Fibroblast of pulmonary artery (primary cell): ENCODE measurements around the gene KIAA0753.

ENCODE experiments used
- DNase-seq: peaks from one replicate; pipeline ENCODE4 v3.0.0-alpha.2; 2010; ENCODE audit warnings: low read depth
- H3K4me3 ChIP-seq: replicated peaks from 2 replicates; pipeline ENCODE4 v1.5.1; 2011; ENCODE audit warnings: low read depth, mild to moderate bottlenecking, control low read depth, low read length, moderate library complexity
- TF ChIP-seq, protein P1 (sequence below): IDR thresholded peaks from 2 replicates; pipeline ENCODE4 v1.5.1; 2011; ENCODE audit warnings: mild to moderate bottlenecking, control low read depth, low read length, inconsistent platforms; ENCODE audit errors: missing control alignments

The KIAA0753 gene

DNA sequence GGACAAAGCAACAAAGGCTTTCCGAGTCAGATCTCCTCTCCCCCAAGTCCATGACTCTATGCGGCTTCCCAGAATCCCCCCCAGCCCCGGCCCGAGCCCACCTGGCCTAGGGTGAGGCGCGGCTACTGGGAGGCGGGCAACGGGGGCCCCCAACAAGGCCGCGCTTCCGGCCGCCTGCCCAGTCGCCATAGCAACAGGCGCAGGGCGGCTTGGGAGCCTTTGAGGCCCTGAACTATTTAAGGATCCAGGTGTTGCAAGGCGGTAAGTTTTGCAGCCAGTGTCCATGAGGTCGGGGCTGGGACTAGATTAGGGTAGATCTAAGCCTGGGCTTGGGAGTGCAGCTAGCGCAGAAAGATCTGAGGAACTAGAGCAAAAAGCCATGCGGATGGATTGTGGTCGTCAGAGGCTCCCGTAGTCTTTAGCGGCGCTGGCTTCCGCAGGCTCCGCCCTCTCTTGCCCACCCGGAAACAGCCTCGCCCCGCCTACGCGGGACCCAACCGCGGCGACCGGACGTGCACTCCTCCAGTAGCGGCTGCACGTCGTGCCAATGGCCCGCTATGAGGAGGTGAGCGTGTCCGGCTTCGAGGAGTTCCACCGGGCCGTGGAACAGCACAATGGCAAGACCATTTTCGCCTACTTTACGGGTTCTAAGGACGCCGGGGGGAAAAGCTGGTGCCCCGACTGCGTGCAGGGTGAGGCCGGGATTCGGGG is at the start of gene KIAA0753, which contains the start of gene TXNDC17:
KIAA0753 (minus strand) TSS at position 176 of the 711 bp plus-strand sequence. CDS start 5,608 bp downstream, outside the sequence.
TXNDC17 (plus strand) TSS at position 525 of the 711 bp plus-strand sequence; CDS start at position 548, 23 bp downstream.
- peak within 1 kb of the TSS; percentile 96 for H3K4me3 ChIP-seq
- TF ChIP-seq, protein P1, sequence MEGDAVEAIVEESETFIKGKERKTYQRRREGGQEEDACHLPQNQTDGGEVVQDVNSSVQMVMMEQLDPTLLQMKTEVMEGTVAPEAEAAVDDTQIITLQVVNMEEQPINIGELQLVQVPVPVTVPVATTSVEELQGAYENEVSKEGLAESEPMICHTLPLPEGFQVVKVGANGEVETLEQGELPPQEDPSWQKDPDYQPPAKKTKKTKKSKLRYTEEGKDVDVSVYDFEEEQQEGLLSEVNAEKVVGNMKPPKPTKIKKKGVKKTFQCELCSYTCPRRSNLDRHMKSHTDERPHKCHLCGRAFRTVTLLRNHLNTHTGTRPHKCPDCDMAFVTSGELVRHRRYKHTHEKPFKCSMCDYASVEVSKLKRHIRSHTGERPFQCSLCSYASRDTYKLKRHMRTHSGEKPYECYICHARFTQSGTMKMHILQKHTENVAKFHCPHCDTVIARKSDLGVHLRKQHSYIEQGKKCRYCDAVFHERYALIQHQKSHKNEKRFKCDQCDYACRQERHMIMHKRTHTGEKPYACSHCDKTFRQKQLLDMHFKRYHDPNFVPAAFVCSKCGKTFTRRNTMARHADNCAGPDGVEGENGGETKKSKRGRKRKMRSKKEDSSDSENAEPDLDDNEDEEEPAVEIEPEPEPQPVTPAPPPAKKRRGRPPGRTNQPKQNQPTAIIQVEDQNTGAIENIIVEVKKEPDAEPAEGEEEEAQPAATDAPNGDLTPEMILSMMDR: no peak
- peak; percentile 93 for DNase-seq

DNA sequence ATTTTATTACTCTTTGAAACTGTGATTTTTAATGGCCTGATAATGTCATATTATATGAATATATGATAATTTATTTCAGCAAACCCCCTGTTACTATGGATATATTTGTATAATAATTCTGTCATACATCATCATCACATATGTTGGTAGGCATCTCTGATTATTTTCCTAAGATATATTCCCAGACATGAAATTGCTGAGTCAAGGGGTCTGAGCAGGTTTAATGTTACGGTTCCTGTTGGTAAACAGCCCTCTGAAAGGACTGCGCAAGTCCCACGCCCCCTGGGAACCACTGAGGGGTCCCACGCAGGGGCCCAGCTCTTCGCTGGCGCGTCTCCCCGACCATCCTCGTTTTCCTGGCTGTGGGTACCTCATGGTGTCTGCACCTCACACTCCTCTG is 48.4 kb upstream of the KIAA0753 start:
- H3K4me3 ChIP-seq: no peak overlapping the region
- TF ChIP-seq, protein P1: no peak
- no peak for DNase-seq

DNA sequence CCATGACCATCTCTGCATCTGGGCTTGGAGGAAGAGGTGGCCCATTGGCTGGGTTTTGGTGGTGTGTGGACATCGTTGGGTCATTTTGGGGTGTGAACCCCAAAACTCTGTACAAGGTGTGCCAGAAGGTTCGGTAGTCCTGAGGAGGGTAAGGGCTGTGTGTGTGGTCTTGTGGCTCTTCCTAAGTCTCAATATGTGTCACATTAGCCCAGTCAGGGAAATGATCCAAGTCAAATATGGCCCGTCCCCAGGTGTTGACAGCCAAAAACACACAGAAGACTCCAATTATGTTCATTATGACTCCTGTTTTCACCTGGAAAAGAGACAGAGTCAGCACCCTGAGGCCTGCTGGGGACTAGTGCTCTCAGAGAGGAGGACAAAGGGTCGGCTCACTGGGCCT is 45.5 kb upstream of the KIAA0753 start:
- H3K4me3 ChIP-seq: no peak overlapping the region
- DNase-seq: no peak
- TF ChIP-seq, protein P1: no peak

DNA sequence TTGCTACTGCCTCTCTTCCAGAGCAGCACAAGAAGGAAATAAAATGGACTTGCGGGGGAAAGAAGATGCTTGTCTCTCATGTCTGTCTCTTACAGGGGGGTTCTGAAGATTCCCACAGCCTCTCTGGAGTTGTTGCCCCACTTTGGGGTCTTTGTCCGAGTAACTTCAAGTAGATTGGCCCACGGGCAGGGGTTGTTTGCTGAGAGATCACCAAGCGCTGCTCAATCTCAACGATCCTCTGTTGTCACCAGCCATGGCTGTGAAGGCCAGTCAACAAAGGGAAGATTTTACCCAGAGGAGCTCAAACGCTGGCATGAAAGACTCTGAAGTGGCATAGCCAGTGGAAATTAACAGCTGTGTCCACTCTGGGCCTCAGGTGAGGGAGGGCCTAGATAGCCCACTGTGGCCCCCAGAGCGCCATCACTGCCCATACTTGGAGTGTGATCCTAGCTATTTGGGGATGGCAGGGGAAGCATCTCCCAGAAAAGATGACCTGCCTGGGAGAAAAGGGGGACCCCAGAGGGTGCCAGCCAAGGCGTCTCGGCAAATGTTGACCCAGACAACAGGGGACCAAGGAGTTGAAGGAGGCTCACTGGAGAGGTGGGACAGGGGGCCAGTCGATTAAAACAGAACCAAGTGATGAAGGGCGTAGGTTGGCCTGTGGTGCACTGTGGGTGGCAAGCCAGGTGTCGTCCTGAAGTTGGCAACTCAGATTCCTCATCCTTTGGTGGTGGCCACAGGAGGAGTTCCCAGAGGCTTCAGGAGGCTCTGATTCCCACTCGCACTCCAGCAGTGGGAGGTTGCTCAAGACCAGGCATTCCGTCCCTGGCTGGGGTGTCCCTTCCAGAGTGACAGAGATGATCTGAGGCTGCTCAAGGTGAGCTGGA is 44.6 kb upstream of the KIAA0753 start:
- H3K4me3 ChIP-seq: no peak overlapping the region
- DNase-seq: no peak
- TF ChIP-seq, protein P1: no peak

DNA sequence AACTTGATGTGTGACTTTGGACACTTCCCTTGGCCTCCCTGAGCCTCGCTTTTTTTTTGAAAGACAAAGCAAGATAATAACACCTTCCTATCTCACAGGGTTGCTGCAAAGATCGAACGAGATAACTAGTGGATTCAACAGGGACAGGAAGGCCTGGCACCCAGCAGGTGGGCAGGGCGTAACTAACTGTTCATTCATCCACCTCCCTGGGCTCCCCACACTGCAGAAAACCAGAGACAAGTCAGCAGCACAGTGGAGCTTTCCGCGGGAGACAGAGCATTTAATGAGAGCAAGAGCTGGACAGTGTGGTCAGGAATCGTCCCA is 43.9 kb upstream of the KIAA0753 start:
- DNase-seq: no peak
- TF ChIP-seq, protein P1: no peak
- H3K4me3 ChIP-seq: no peak overlapping the region

DNA sequence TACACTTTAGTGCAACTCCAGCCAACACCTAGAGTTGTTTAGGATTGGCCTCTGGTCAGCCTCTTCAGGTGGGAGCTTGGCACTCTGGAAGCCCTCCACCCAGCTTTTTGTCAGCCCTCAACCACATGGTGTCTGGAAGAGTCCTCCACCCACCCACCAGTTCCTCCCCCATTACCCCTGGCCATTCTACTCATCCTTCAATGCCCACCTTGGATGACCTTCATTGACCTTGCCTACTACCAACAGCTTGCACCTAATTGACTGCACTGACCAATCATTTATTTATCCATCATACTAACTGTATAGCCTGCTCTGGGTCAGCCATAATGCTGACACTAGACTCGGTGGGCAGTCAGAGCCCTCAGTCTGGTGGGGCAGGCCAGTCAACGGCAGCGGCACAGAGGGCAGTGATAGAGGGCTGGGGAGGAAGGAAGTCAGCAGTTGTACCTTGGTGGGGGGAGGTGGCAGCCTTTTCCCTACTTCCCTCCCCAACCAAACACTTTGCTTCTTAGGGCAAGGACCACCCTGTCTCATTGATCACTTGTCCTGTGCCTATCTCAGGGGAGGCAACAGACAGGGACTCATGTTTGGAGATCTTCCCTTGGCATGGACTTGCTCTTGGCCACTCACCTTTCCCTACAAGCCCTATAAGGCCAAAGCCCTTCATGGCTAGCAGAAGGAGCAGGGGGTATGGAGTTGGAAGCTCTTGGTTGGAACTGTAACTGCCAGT is 43.4 kb upstream of the KIAA0753 start:
- TF ChIP-seq, protein P1: no peak
- H3K4me3 ChIP-seq: no peak overlapping the region
- no peak for DNase-seq
